Measurements from ENCODE around the gene USP46.

Gene USP46

GRCh38 chr4:52657292-52657617 lies 1.8 kb downstream of the USP46 start:
- no peak for TF ChIP-seq CTCF (IDR thresholded peaks at IDR 0.05)

GRCh38 chr4:52655506-52655905 lies 3.6 kb downstream of the USP46 start:
- no peak for TF ChIP-seq CTCF (IDR thresholded peaks at IDR 0.05)

GRCh38 chr4:52651996-52652672 lies 7.0 kb downstream of the USP46 start:
- TF ChIP-seq CTCF (IDR thresholded peaks at IDR 0.05): no peak

- no peak for TF ChIP-seq CTCF (IDR thresholded peaks at IDR 0.05)
These were observed 10.3 kb downstream of the USP46 start for GRCh38 chr4:52648836-52649235.

GRCh38 chr4:52646741-52647140 lies 12.4 kb downstream of the USP46 start:
- no peak for TF ChIP-seq CTCF (IDR thresholded peaks at IDR 0.05)

GRCh38 chr4:52646096-52646495 lies 13.0 kb downstream of the USP46 start:
- no peak for TF ChIP-seq CTCF (IDR thresholded peaks at IDR 0.05)

GRCh38 chr4:52645300-52645699 lies 13.8 kb downstream of the USP46 start:
- no peak for TF ChIP-seq CTCF (IDR thresholded peaks at IDR 0.05)

GRCh38 chr4:52643785-52644244 lies 15.3 kb downstream of the USP46 start:
- no peak for TF ChIP-seq CTCF (IDR thresholded peaks at IDR 0.05)
